ENCODE results near the gene DISP3. TPM values are rescaled to one million over a fixed set of nuclear protein-coding genes. Genes with fewer than 3 reads are reported as not detected.

Gene DISP3
- total RNA-seq, 1 donor from 2014 or later, result 0.12 TPM

GRCh38 chr1:11450310-11450709 is 28.6 kb upstream of the DISP3 start:
- TF ChIP-seq CTCF (IDR thresholded peaks at IDR 0.05), result no peak
- Histone ChIP-seq H3K4me3 (no peak overlapping the region), H3K4me1 (no peaks in the 10 kb centered on the region), H3K27me3 (ENCODE audit: low read depth) (peaks cover 38% of the 10 kb centered on the region), H3K27ac (no peak overlapping the region), H3K9me3 (no peaks in the 10 kb centered on the region), H3K36me3 (no peaks in the 10 kb centered on the region)
- DNase-seq (no peak), ATAC-seq (no peak)
- intact Hi-C loops (cut with DNase I), result no loop called here

- peaks cover 42% of the 10 kb centered on the region for H3K27me3 ChIP-seq (ENCODE audit: low read depth)
- no peak for DNase-seq
- H3K9me3 ChIP-seq, result no peaks in the 10 kb centered on the region
- intact Hi-C loops (cut with DNase I), result no loop called here
- no peak for TF ChIP-seq CTCF (IDR thresholded peaks at IDR 0.05)
- H3K27ac ChIP-seq, result no peak overlapping the region
- H3K4me3 ChIP-seq, result no peak overlapping the region
- no peak for ATAC-seq
- H3K4me1 ChIP-seq, result no peaks in the 10 kb centered on the region
- no peaks in the 10 kb centered on the region for H3K36me3 ChIP-seq
Measured at GRCh38 chr1:11453742-11454491, 25.0 kb upstream of the DISP3 start.

GRCh38 chr1:11455967-11456570 is 22.9 kb upstream of the DISP3 start:
- H3K9me3 ChIP-seq, result no peaks in the 10 kb centered on the region
- no peaks in the 10 kb centered on the region for H3K4me1 ChIP-seq
- H3K27ac ChIP-seq, result no peak overlapping the region
- H3K27me3 ChIP-seq (ENCODE audit: low read depth), result peaks cover 38% of the 10 kb centered on the region
- H3K4me3 ChIP-seq, result no peak overlapping the region
- no peaks in the 10 kb centered on the region for H3K36me3 ChIP-seq
- no peak for TF ChIP-seq CTCF (IDR thresholded peaks at IDR 0.05)
- ATAC-seq (no peak), DNase-seq (no peak)
- intact Hi-C loops (cut with DNase I), result no loop called here

- H3K27ac ChIP-seq, result no peak overlapping the region
- H3K36me3 ChIP-seq, result no peaks in the 10 kb centered on the region
- H3K4me1 ChIP-seq, result no peaks in the 10 kb centered on the region
- ATAC-seq (no peak), DNase-seq (no peak)
- intact Hi-C loops (cut with DNase I), result no loop called here
- H3K9me3 ChIP-seq, result no peaks in the 10 kb centered on the region
- peaks cover 41% of the 10 kb centered on the region for H3K27me3 ChIP-seq (ENCODE audit: low read depth)
- no peak for TF ChIP-seq CTCF (IDR thresholded peaks at IDR 0.05)
- no peak overlapping the region for H3K4me3 ChIP-seq
Measured at GRCh38 chr1:11456965-11457364, 22.0 kb upstream of the DISP3 start.

GRCh38 chr1:11458811-11459275 is 20.1 kb upstream of the DISP3 start:
- Histone ChIP-seq H3K27me3 (ENCODE audit: low read depth) (peaks cover 36% of the 10 kb centered on the region), H3K4me1 (no peaks in the 10 kb centered on the region), H3K36me3 (no peaks in the 10 kb centered on the region), H3K9me3 (no peaks in the 10 kb centered on the region), H3K27ac (no peak overlapping the region), H3K4me3 (no peak overlapping the region)
- no peak for TF ChIP-seq CTCF (IDR thresholded peaks at IDR 0.05)
- peak in 1 of 2 donors; percentile 16 for ATAC-seq
- intact Hi-C loops (cut with DNase I), result no loop called here
- DNase-seq, result no peak
